HG02588 (cell line): ENCODE data around the gene JUND.

Experiments used
- ATAC-seq: cut with Tn5 transposase; IDR thresholded peaks from one replicate; pipeline ENCODE4 v1.9.1; 2021; ENCODE audit warnings: mild to moderate bottlenecking, moderate library complexity; ENCODE audit not compliant: unreplicated experiment

JUND gene

GRCh38 chr19:18291019-18291524 is 9.7 kb upstream of the JUND start:
- ATAC-seq: no peak

- no peak for ATAC-seq
These were observed 9.0 kb upstream of the JUND start for GRCh38 chr19:18290302-18291018.

GRCh38 chr19:18289471-18290301 is 8.3 kb upstream of the JUND start:
- no peak for ATAC-seq

- ATAC-seq: no peak
These were observed 6.7 kb upstream of the JUND start for GRCh38 chr19:18287836-18288772.

- no peak for ATAC-seq
These were observed 5.7 kb upstream of the JUND start for GRCh38 chr19:18286973-18287635.

- no peak for ATAC-seq
These were observed 3.4 kb upstream of the JUND start for GRCh38 chr19:18284712-18285360.

GRCh38 chr19:18283338-18283737 is 1.9 kb upstream of the JUND start:
- no peak for ATAC-seq

- no peak for ATAC-seq
These were observed 1.3 kb upstream of the JUND start for GRCh38 chr19:18282788-18283141.

GRCh38 chr19:18282021-18282787 is 782 bp upstream of the JUND start:
- no peak for ATAC-seq

- ATAC-seq: peak; percentile 22
These were observed 958 bp downstream of the JUND start for GRCh38 chr19:18280247-18281081.

GRCh38 chr19:18279516-18280246 is 1.7 kb downstream of the JUND start:
- peak; percentile 18 for ATAC-seq

- ATAC-seq: no peak
These were observed 2.2 kb downstream of the JUND start for GRCh38 chr19:18279266-18279515.

GRCh38 chr19:18278521-18279265 is 2.7 kb downstream of the JUND start:
- no peak for ATAC-seq

- ATAC-seq: no peak
These were observed 6.6 kb downstream of the JUND start for GRCh38 chr19:18274781-18275356.

- ATAC-seq: no peak
These were observed 7.1 kb downstream of the JUND start, which contains the start of gene IQCN for GRCh38 chr19:18274219-18274780. IQCN (minus strand) TSS chr19:18274452; CDS start chr19:18269478, 4,974 bp downstream.

- ATAC-seq: no peak
These were observed 7.7 kb downstream of the JUND start for GRCh38 chr19:18273561-18274218.
